GM23338 (cell line): ENCODE data around the gene DENND4B.

ENCODE experiments used
- CREB1 ChIP-seq: fragments of 250-450 bp; sonication (Bioruptor Pico); IDR thresholded peaks from 2 replicates; pipeline ENCODE4 v1.5.0; 2020; ENCODE audit warnings: low read depth, mild to moderate bottlenecking, moderate library complexity
- EZH2 ChIP-seq: fragments of 200-600 bp; sonication (generic); IDR thresholded peaks from one replicate; pipeline ENCODE4 v1.8.0; 2017; ENCODE audit warnings: antibody characterized with exemption, mild to moderate bottlenecking, low read depth; ENCODE audit not compliant: unreplicated experiment
- EZH2phosphoT487 ChIP-seq: fragments of 200-600 bp; sonication (generic); IDR thresholded peaks from one replicate; pipeline ENCODE4 v1.8.1; 2018; ENCODE audit warnings: antibody characterized with exemption; ENCODE audit not compliant: unreplicated experiment
- JUNB ChIP-seq: IDR thresholded peaks from one replicate; pipeline ENCODE4 v1.6.1; 2016; ENCODE audit warnings: antibody characterized with exemption; ENCODE audit not compliant: unreplicated experiment
- NANOG ChIP-seq: IDR thresholded peaks from 2 replicates; pipeline ENCODE4 v1.6.1; 2016; ENCODE audit warnings: antibody characterized with exemption, borderline replicate concordance
- POLR2AphosphoS5 ChIP-seq: IDR thresholded peaks from 2 replicates; pipeline ENCODE4 v1.6.1; 2016; ENCODE audit warnings: antibody characterized with exemption, low read depth
- STAT1 ChIP-seq: IDR thresholded peaks from one replicate; pipeline ENCODE4 v1.6.1; 2016; ENCODE audit warnings: antibody characterized with exemption; ENCODE audit not compliant: unreplicated experiment
- ZNF114 ChIP-seq: fragments of 250-450 bp; sonication (Bioruptor Pico); IDR thresholded peaks from 2 replicates; pipeline ENCODE4 v1.5.0; 2020; ENCODE audit warnings: mild to moderate bottlenecking, moderate library complexity
- ZNF331 ChIP-seq: fragments of 250-450 bp; sonication (Bioruptor Pico); IDR thresholded peaks from 2 replicates; pipeline ENCODE4 v1.5.0; 2020; ENCODE audit warnings: low read depth, mild to moderate bottlenecking, moderate library complexity
- ZNF462 ChIP-seq: fragments of 250-450 bp; sonication (Bioruptor Pico); IDR thresholded peaks from 2 replicates; pipeline ENCODE4 v1.5.0; 2020; ENCODE audit warnings: mild to moderate bottlenecking, moderate library complexity
- TF ChIP-seq, protein P1 (sequence below), 2 experiments: fragments of 200-600 bp in 1 of 2; sonication (generic) in 1 of 2; conservative IDR thresholded peaks; 2 replicates each; pipeline versions ENCODE4 v1.5.1 to v1.6.1; 2016 to 2017; ENCODE audit warnings: antibody characterized with exemption in 2 of 2, low read depth in 2 of 2, mild to moderate bottlenecking in 2 of 2, moderate library complexity in 1 of 2
- TF ChIP-seq, protein P2 (sequence below): IDR thresholded peaks from 2 replicates; pipeline ENCODE4 v1.6.1; 2016; ENCODE audit warnings: antibody characterized with exemption
- TF ChIP-seq, protein P3 (sequence below): IDR thresholded peaks from one replicate; pipeline ENCODE4 v1.6.1; 2018; ENCODE audit warnings: antibody characterized with exemption; ENCODE audit not compliant: unreplicated experiment

DNA sequence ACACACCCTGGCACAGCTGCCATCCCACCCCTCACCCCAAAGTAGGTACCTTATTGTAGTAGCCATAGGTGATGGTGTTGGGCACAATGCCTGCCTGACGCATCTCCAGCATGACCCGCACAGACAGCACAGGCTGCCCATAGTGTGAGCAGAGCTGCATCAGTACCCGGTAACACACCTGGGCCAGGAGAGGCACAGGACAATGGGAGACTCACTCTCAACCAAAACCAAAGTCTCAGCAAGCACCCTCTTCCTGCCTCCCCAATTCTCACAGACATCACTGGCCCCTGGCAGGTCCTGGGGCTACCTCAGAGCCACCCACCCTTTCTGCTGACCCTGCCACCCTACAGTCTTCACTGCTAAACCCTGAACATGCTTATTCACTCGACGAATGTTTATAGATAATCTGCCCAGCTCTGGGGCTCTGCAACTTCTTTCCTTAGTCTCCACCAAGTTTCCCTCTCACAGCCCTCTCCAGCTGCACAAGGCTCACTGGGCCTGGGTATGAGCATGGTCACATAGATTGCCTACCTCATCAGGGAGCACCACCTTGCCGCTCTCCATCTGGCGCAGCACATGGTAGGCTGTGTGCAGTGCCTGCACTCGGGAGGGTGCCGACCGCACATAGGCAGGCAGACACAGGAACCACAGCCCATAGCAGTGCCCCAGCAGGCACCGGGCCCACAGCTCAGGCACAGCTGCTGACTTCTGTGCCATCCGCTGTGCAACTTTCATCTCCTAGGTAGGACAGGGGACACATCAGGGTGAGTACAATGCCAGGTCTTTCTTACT is 10.3 kb downstream of the DENND4B start:
- TF ChIP-seq POLR2AphosphoS5 (no peak), EZH2phosphoT487 (no peak), ZNF114 (CRISPR knock-in tag) (no peak), ZNF331 (no peak), EZH2 (no peak), JUNB (no peak), CREB1 (no peak), NANOG (no peak), STAT1 (no peak), ZNF462 (CRISPR knock-in tag) (no peak)
- TF ChIP-seq, protein P1, sequence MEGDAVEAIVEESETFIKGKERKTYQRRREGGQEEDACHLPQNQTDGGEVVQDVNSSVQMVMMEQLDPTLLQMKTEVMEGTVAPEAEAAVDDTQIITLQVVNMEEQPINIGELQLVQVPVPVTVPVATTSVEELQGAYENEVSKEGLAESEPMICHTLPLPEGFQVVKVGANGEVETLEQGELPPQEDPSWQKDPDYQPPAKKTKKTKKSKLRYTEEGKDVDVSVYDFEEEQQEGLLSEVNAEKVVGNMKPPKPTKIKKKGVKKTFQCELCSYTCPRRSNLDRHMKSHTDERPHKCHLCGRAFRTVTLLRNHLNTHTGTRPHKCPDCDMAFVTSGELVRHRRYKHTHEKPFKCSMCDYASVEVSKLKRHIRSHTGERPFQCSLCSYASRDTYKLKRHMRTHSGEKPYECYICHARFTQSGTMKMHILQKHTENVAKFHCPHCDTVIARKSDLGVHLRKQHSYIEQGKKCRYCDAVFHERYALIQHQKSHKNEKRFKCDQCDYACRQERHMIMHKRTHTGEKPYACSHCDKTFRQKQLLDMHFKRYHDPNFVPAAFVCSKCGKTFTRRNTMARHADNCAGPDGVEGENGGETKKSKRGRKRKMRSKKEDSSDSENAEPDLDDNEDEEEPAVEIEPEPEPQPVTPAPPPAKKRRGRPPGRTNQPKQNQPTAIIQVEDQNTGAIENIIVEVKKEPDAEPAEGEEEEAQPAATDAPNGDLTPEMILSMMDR (conservative IDR thresholded peaks at IDR 0.05; ENCODE audit: low read depth in 2 of 2): no peak
- TF ChIP-seq, protein P2, sequence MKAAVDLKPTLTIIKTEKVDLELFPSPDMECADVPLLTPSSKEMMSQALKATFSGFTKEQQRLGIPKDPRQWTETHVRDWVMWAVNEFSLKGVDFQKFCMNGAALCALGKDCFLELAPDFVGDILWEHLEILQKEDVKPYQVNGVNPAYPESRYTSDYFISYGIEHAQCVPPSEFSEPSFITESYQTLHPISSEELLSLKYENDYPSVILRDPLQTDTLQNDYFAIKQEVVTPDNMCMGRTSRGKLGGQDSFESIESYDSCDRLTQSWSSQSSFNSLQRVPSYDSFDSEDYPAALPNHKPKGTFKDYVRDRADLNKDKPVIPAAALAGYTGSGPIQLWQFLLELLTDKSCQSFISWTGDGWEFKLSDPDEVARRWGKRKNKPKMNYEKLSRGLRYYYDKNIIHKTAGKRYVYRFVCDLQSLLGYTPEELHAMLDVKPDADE: no peak
- TF ChIP-seq, protein P3, sequence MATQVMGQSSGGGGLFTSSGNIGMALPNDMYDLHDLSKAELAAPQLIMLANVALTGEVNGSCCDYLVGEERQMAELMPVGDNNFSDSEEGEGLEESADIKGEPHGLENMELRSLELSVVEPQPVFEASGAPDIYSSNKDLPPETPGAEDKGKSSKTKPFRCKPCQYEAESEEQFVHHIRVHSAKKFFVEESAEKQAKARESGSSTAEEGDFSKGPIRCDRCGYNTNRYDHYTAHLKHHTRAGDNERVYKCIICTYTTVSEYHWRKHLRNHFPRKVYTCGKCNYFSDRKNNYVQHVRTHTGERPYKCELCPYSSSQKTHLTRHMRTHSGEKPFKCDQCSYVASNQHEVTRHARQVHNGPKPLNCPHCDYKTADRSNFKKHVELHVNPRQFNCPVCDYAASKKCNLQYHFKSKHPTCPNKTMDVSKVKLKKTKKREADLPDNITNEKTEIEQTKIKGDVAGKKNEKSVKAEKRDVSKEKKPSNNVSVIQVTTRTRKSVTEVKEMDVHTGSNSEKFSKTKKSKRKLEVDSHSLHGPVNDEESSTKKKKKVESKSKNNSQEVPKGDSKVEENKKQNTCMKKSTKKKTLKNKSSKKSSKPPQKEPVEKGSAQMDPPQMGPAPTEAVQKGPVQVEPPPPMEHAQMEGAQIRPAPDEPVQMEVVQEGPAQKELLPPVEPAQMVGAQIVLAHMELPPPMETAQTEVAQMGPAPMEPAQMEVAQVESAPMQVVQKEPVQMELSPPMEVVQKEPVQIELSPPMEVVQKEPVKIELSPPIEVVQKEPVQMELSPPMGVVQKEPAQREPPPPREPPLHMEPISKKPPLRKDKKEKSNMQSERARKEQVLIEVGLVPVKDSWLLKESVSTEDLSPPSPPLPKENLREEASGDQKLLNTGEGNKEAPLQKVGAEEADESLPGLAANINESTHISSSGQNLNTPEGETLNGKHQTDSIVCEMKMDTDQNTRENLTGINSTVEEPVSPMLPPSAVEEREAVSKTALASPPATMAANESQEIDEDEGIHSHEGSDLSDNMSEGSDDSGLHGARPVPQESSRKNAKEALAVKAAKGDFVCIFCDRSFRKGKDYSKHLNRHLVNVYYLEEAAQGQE: no peak
